ENCODE results near the gene NOP53.
A peak's percentile ranks its signal among the peaks of the same experiment; 100 is the strongest.
"Not testable (repeated sequence)": the region's sequence is repeated elsewhere in the genome, so short reads cannot be mapped to it uniquely, and the experiment has no call there.

The NOP53 gene

GRCh38 chr19:47742634-47743033 lies 2.7 kb upstream of the NOP53 start:
- H3K4me1 ChIP-seq (ENCODE audit: control insufficient read depth, insufficient read depth, low read length), result peaks cover 7% of the 10 kb centered on the region; the same call in 1 of the 2 replicates
- H3K27ac ChIP-seq (ENCODE audit: extremely low read depth, low read depth, low read length), result no peak overlapping the region
- ChIA-PET CTCF (interaction anchor here (0.6 to 5.1 kb wide), 15 partner anchors 8 to 240 kb away, joined by 3 to 73 read pairs (median 5); partner anchors contain the start of gene EHD2), POLR2A (interaction anchor here (1.2 kb wide), 2 partner anchors 8 to 30 kb away, joined by 4 read pairs; no protein-coding TSS in a partner anchor)
- H3K36me3 ChIP-seq (ENCODE audit: control insufficient read depth in 2 of 2, insufficient read depth in 1 of 2, low read length in 2 of 2), result peaks cover 9 to 11% of the 10 kb centered on the region in 2 experiments; a peak in 2 of 3 replicates
- TF ChIP-seq ZNF362 (tag by site-specific recombination; IDR thresholded peaks at IDR 0.05), result no peak
- TF ChIP-seq ZNF670 (tag by site-specific recombination; IDR thresholded peaks at IDR 0.05; ENCODE audit: low read depth), result no peak
- TF ChIP-seq ZBTB1 (tag by site-specific recombination; IDR thresholded peaks at IDR 0.05), result no peak
- TF ChIP-seq SP7 (tag by site-specific recombination; IDR thresholded peaks at IDR 0.05), result no peak
- TF ChIP-seq ZNF24 (tag by site-specific recombination; IDR thresholded peaks at IDR 0.05), result no peak
- no peak for TF ChIP-seq KLF7 (tag by site-specific recombination; IDR thresholded peaks at IDR 0.05; ENCODE audit: borderline replicate concordance)
- TF ChIP-seq OVOL3 (tag by site-specific recombination; IDR thresholded peaks at IDR 0.05), result no peak
- no peak for TF ChIP-seq ZXDB (tag by site-specific recombination; IDR thresholded peaks at IDR 0.05)
- no peak for TF ChIP-seq ZNF302 (tag by site-specific recombination; IDR thresholded peaks at IDR 0.05; ENCODE audit: low read depth)
- no peak for TF ChIP-seq ZNF335 (tag by site-specific recombination; conservative IDR thresholded peaks at IDR 0.05)
- no peak for TF ChIP-seq ZNF280C (tag by site-specific recombination; IDR thresholded peaks at IDR 0.05)
- H3K9me3 ChIP-seq (ENCODE audit: control insufficient read depth, insufficient read depth, low read depth, low read length), result no peaks in the 10 kb centered on the region
- H3K4me3 ChIP-seq (ENCODE audit: low read depth, low read length), result no peak overlapping the region

GRCh38 chr19:47746129-47746528 lies 783 bp downstream of the NOP53 start:
- not testable (repeated sequence) for H3K27ac ChIP-seq (ENCODE audit: extremely low read depth, low read depth, low read length); H3K9me3 ChIP-seq (ENCODE audit: control insufficient read depth, insufficient read depth, low read depth, low read length); H3K4me1 ChIP-seq (ENCODE audit: control insufficient read depth, insufficient read depth, low read length)
- Histone ChIP-seq H3K36me3 (ENCODE audit: control insufficient read depth in 2 of 2, insufficient read depth in 1 of 2, low read length in 2 of 2) (peaks cover 40 to 43% of the 10 kb centered on the region in 2 experiments), H3K4me3 (ENCODE audit: low read depth, low read length) (peak overlapping the region; percentile 88)
- CTCF ChIA-PET, result interaction anchor here (0.5 to 5.1 kb wide), 10 partner anchors 20 to 461 kb away, joined by 3 to 73 read pairs (median 6); partner anchors contain the start of gene EHD2
- POLR2A ChIA-PET, result interaction anchor here (0.6 to 2.3 kb wide), 4 partner anchors 9 to 77 kb away, joined by 4 to 7 read pairs (median 6); partner anchors contain the start of gene EHD2

GRCh38 chr19:47749326-47749725 lies 4.0 kb downstream of the NOP53 start:
- Histone ChIP-seq H3K9me3 (ENCODE audit: control insufficient read depth, insufficient read depth, low read depth, low read length) (no peaks in the 10 kb centered on the region), H3K27ac (ENCODE audit: extremely low read depth, low read depth, low read length) (0 out of 2 replicates have a peak overlapping the region, but pooled peaks have one; percentile 9), H3K4me3 (ENCODE audit: low read depth, low read length) (no peak overlapping the region), H3K4me1 (ENCODE audit: control insufficient read depth, insufficient read depth, low read length) (peaks cover 5% of the 10 kb centered on the region; the same call in 1 of the 2 replicates), H3K36me3 (ENCODE audit: control insufficient read depth in 2 of 2, insufficient read depth in 1 of 2, low read length in 2 of 2) (peaks cover 61 to 72% of the 10 kb centered on the region in 2 experiments)
- CTCF ChIA-PET, result interaction anchor here (1.5 to 2.3 kb wide), 2 partner anchors 17 to 40 kb away, joined by 5 to 14 read pairs; no protein-coding TSS in a partner anchor
- TF ChIP-seq MYNN (tag by site-specific recombination; IDR thresholded peaks at IDR 0.05; ENCODE audit: borderline replicate concordance) (no peak), HOXC10 (CRISPR knock-in tag; IDR thresholded peaks at IDR 0.05) (no peak), TCF7L2 (IDR thresholded peaks at IDR 0.05; ENCODE audit: borderline replicate concordance, low read depth, low read length) (no peak)
- POLR2A ChIA-PET, result no interaction called here

- Histone ChIP-seq H3K4me1 (ENCODE audit: control insufficient read depth, insufficient read depth, low read length) (0 out of 2 replicates have a peak, but pooled peaks cover 5% of the 10 kb centered on the region), H3K9me3 (ENCODE audit: control insufficient read depth, insufficient read depth, low read depth, low read length) (no peaks in the 10 kb centered on the region), H3K36me3 (ENCODE audit: control insufficient read depth in 2 of 2, insufficient read depth in 1 of 2, low read length in 2 of 2) (peaks cover 61 to 85% of the 10 kb centered on the region in 2 experiments), H3K27ac (ENCODE audit: extremely low read depth, low read depth, low read length) (no peak overlapping the region), H3K4me3 (ENCODE audit: low read depth, low read length) (no peak overlapping the region)
- CTCF ChIA-PET, result interaction anchor here (0.9 to 1.8 kb wide), 4 partner anchors 8 to 43 kb away, joined by 3 to 10 read pairs (median 4); partner anchors contain the start of gene EHD2
- TF ChIP-seq ZNF654 (tag by site-specific recombination; IDR thresholded peaks at IDR 0.05; ENCODE audit: low read depth), result no peak
- TF ChIP-seq ZNF433 (tag by site-specific recombination; IDR thresholded peaks at IDR 0.05; ENCODE audit: low read depth), result no peak
- POLR2A ChIA-PET, result interaction anchor here (1.6 kb wide), 1 partner anchor 8 kb away, joined by 7 read pairs; no protein-coding TSS in a partner anchor
These were observed 5.4 kb downstream of the NOP53 start for GRCh38 chr19:47750752-47751151.
